Right lobe of liver (tissue), 4 donors: ENCODE results near the gene BANK1.

ENCODE experiments used
- CTCF ChIP-seq, 4 donors: fragments of 200-600 bp in 3 of 4; fragments of 450-650 bp in 1 of 4; IDR thresholded peaks; one replicate each; pipeline versions ENCODE4 v1.5.1 to v1.8.0; 2016 to 2022; ENCODE audit warnings: antibody characterized with exemption in 4 of 4, mild to moderate bottlenecking in 2 of 4
- POLR2A ChIP-seq: fragments of 450-650 bp; IDR thresholded peaks from one replicate; pipeline ENCODE4 v1.6.1; 2017; ENCODE audit warnings: antibody characterized with exemption, mild to moderate bottlenecking
- donor health status: DM: no; HTN: no; CAD: no.
- donor health status: DM: no; HTN: no; CAD: no.
- donor health status: DM: no; HTN: yes; CAD: no.

GRCh38 chr4:101823864-101824263, 33.3 kb downstream of the BANK1 start:
- TF ChIP-seq CTCF (IDR thresholded peaks at IDR 0.05): no peak
- TF ChIP-seq POLR2A: no peak
